Germinal center (tissue), 1 donor: ENCODE data around the gene CES2.
"Not testable (repeated sequence)": the region's sequence is repeated elsewhere in the genome, so short reads cannot be mapped to it uniquely, and the experiment has no call there.

Experiments used
- DNase-seq: peaks from one replicate; pipeline ENCODE4 v3.0.0; 2012; ENCODE audit warnings: mixed read lengths, low spot score

Gene CES2, protein sequence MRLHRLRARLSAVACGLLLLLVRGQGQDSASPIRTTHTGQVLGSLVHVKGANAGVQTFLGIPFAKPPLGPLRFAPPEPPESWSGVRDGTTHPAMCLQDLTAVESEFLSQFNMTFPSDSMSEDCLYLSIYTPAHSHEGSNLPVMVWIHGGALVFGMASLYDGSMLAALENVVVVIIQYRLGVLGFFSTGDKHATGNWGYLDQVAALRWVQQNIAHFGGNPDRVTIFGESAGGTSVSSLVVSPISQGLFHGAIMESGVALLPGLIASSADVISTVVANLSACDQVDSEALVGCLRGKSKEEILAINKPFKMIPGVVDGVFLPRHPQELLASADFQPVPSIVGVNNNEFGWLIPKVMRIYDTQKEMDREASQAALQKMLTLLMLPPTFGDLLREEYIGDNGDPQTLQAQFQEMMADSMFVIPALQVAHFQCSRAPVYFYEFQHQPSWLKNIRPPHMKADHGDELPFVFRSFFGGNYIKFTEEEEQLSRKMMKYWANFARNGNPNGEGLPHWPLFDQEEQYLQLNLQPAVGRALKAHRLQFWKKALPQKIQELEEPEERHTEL

DNA sequence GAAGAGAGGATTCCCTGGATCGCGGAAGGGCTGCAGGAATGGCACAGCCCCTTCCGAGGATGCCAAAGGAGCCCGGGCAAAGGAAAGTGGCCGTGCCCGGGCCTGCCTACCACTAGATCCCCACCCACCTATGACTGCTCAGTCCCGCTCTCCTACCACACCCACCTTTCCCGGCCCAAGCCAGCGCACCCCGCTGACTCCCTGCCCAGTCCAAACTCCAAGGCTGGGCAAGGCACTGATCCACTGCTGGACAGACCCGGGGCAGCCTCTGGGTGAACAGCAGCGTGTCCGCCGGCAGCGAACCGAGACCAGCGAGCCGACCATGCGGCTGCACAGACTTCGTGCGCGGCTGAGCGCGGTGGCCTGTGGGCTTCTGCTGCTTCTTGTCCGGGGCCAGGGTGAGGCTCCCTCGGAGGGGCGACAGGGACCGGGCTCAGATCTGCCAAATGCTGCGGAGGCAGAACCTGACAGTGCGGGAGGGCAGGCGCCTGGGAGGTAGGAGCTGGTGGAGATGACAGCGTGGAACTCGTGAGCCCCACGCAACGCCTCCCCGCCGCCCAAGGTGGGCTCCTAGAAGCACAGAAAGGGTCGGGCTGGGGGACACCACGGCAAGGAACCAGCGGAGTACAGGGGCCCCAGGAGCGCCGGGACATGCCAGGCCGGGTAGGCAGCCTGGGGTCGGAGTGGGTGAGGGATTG, at the start of gene CES2:
CES2 (plus strand) TSS at position 203 of the 698 bp plus-strand sequence; CDS start at position 323, 120 bp downstream.
- DNase-seq = no peak

DNA sequence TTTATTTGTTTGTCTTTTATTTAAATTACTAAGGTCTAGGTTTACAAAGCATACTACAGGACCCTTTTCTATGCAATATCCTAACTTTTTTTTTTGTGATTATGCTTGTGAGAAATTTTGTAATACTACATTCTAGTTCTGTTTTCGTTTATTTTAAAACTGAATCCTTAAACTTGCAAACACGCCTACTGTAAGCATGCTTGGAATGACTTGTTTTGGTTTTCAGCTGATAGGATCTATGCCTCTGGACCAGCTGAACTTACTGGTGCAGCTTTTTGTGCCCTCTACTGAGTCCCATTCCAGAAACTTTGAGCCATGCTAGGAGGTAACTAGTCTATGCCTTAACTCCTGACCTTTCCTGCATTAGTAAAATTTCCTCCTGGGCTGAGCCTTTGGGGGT, 49.0 kb upstream of the CES2 start:
- no peak for DNase-seq

DNA sequence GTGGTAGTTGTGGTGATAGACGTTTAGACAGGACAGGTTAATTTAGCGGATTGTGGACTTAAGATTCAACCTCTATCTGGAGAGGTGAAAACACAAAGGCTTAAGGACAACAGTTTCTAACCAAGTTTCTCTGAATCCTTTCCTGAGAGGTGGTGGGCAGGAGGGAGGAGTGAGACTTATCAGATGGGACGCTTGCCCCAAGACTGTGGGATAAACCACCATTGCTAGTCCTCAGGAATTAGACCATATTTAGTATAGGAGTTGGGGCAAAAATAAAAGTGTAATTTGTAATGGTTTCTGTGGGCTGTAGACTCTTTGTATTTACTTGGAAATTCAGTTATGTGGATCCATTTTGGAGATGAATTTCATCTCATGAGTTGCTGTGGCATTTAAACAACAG, 48.4 kb upstream of the CES2 start:
- no peak for DNase-seq

DNA sequence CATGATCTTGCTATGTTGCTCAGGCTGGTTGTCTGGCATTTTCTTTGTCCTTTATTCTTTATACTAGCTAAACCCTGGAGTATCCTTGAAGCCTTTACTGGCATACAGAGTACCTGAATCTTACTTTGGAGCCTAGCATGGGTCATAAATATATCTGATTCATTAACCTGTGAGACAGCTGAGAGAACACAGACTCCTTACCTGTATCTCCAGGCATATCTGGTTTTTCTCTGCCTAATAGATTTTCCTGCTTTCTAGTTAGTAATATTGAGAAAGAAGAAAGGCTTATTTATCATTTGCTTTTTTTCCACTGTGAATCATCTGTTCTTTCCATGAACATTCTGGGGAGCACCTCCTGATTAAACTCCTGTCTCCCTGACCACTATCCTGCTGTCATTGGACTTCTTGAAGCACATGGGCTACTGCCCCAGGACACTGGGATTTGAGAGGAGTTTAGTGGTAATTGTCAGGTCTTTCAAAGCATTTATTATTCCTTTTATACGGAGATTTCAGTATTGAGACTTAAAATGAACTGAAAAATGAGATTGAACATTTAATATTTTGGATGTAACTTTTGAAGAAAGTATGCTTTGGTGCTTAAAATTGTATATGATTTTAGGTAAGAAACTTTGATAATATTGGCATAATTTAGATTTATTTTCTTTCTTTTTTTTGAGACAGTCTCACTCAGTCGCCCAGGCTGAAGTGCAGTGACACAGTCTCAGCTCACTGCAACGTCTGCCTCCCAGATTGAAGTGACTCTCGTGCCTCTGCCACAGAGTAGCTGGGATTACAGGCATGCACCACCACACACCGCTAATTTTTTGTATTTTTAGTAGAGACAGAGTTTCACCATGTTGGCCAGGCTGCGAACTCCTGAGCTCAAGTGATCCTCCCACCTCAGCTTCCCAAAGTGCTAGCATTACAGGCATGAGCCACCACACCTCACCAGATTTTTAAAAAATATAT, 46.4 kb upstream of the CES2 start:
- no peak for DNase-seq

DNA sequence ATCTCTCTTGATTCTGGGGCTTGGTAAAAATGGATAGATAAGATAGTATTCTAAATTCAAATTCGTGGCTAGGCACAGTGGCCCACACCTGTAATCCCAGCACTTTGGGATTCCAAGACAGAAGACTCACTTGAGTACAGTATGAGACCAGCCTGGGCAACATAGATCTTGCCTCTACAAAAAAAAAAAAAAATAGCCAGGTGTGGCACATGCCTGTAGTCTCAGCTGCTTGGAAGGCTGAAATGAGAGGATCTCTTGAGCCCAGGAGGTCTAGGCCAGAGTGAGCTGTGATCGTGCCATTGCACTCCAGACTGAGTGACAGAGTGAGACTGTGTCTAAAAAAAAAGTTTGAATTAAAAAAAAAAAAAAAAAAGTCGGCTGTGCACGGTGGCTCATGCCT, 45.7 kb upstream of the CES2 start:
- DNase-seq = no peak

DNA sequence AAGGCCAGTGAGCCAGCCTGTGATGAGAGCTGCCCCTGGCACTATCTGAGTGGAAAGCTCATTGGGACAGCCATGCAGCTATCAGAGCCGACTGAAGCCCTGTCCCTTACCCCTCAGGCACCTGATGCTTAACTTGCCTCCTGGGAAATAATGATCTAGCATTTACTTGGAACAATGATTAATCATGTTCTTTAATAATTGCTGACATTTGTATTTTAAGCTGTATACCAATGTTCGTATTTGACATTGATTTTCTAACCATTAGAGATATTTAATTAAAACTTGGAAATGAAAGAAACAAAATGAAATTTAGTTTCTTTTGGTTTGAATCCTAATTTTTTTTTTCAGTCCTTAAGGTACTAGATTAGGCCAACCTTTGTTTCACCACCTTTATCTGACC, 44.5 kb upstream of the CES2 start:
- DNase-seq = no peak

DNA sequence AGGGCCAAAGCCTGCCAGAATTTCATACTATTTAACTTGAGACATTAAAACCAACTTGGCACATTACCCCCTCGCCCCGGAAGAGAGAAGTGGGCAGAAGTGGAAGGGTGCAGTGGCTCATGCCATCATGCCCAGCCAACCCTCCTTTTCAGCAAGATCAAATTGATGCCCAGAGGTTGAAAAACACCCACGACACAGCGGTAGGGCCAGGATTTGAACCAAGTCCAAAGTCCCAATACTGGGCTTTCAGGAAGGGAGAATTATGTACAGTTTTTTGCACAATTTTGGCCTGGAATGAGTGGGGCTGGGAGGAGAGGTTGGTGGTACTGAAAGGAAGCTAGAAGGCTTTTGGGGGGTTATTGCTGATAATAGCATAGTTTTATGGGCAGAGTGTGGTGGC, 44.0 kb upstream of the CES2 start:
- DNase-seq = no peak

DNA sequence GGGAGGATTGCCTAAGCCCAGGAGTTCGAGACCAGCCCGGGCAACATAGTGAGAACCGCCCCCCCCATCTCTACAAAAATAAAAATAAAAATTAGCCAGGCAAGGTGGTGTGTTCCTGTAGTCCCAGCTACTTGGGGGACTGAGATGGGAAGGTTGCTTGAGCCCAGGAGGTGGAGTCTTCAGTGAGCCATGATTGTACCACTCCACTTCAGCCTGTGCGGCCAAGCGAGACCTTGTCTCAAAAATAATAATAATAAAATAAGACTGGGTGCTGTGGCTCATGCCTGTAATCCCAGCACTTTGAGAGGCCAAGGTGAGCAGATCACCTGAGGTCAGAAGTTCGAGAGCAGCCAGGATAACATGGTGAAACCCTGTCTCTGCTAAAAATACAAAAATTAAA, 43.5 kb upstream of the CES2 start:
- DNase-seq = no peak

DNA sequence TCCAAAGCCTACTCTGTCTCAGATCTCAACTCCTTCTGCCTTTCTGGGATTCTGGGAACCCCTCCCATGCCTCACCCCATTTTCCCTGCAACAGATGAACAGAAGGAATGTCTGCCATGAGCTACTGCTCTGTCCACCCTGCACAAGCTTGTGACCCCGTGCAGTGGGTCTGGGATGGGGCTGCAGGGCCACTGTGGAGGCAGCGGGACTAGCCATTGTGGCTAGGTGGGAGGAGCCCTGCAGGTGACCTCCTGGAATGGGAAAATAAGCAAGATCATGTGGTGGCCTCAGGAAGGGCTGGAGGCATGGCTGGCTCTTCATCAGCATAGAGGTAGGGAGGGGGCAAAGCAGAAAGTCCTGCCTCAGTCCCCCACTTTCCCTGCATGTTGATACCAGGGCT, 41.3 kb upstream of the CES2 start:
- no peak for DNase-seq

DNA sequence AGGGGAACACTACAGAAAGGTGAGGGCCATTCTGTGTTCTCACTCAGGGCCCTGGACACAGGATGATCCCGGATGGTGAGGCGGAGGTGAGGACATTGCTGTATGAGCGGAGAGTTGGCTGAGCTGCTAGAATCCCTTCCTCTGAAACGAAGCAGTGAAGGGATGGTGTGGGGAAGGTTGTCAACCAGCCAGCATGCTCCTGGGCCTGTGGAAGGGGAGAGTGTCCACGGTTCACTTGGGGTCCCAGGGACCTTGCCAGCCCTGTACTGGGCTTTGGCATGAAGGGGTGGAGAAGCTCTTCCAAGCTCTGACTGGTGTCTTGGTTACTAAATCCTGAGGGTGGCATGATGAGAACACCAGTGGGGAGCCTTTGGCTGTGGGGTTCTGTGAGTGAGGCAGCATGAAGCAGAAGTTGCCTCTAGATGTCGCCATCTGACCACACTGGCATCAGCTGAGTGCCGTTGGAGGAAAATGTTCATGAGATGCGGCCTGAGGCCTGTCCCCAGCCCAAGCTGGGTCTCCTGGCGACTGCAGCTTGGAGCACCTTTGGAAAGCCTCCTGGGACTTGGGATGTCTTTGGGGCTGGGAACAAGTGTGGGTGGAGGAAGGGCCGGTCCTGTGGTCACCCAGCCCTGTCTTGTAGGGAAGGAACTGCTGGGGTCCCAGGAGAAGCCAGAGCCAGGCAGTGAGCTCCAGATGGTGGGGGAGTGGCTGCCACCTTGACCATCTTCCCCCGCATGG, 40.2 kb upstream of the CES2 start:
- DNase-seq = peak; percentile 47

DNA sequence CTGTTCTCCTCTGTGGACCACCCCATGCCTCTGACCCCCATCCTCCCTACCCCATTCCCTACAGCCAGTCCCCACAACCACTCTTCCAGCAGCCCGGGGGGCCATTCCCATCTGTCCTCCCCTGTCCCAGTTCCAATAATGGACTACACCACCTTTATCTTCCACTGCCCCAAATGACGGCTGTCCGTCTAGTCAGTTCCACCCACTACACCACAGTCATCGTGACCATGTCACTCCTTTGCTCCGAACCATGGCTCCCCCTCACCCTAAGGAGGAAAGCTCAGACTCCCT, 39.7 kb upstream of the CES2 start:
- no peak for DNase-seq

DNA sequence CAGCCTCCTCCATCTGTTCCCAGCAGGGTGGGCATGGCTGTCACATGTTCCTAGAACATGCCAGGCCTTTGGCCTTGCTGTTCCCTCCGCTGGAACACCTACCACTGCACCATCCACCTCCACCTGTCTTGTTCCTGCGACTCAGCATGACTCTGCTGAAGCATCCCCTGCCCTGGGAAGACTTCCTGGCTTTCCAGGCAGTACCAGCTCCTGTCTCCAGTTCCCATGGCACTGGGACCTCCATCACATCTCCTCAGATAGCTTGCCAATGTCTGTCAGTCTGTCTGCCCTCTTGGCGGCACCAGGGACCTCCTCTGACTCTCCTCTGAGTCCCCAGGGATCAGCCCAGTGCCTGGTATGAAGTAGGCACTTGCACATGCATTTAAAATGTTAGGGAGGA, 39.3 kb upstream of the CES2 start:
- peak; percentile 1 for DNase-seq

DNA sequence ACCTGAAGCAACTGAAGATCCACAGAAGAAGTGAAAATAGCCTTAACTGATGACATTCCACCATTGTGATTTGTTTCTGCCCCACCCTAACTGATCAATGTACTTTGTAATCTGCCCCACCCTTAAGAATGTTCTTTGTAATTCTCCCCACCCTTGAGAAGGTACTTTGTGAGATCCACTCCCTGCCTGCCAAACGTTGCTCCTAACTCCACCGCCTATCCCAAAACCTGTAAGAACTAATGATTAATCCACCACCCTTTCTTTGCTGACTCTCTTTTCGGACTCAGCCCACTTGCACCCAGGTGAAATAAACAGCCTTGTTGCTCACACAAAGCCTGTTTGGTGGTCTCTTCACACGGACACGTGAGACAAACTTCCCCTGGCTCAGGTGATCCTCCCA, 38.6 kb upstream of the CES2 start:
- not testable (repeated sequence) for DNase-seq

DNA sequence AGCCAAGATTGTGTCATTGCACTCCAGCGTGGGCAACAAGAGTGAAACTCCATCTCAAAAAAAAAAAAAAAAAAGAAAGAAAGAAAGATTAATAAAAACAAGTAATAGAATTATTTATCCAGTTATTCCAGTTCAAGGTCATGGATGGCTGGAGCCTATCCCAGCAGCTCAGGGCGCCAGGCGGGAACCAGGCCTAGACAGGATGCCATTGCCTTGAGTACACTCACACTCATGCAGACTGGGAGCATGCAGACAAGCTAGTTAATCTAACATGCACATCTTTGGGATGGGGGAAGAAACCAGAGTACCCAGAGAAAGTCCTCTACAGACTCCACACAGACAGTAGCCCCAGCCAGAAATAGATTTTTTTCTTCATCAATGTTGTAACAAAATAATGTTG, 37.1 kb upstream of the CES2 start:
- DNase-seq = no peak

DNA sequence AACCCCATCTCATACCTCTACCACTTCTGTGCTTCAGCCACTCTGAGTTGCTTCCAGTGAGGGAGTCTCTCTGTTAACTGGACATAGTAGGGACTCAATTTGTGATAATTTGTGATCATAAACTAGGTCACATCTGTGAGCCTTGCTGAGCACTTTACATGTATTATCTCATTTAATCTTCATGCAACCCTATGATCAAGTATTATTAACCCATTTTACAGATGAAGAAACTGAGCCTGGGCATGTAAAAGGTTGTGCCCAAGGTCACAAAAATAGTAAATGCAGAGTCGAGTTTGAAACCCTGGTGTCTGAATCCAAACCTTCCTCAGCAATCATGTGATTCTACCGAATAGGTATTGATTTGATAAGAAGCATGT, 36.4 kb upstream of the CES2 start:
- DNase-seq = no peak

DNA sequence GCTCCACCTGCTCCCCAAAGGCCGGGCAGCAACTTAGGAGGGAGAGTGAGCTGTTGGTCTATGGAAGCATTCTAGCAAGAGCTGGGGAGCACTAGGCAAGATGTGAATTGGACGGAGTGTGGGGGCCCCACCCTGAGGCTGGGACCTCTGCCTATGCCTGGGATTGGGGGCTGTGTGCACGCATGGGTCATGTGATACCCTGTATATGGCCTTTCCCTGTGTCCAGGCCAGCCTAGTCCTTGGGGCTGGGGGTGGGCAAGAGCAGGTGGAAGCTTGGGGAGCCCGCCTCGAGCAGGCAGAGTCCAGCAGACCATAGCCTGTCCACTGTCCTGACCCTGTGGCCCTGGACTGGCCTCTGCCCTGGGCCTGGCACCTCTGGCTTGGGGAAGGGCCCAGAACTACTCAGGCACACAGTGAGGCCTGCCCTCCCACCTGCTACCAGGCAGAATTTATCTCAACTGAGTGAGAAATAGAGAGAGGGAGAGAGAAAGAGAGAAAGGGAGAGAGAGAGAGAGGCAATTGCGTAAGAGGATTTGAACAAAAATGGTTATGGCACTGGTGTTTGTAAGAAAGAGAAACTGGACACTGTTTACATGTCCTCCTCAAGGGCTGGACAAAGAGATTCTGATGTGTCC, 35.9 kb upstream of the CES2 start:
- no peak for DNase-seq

DNA sequence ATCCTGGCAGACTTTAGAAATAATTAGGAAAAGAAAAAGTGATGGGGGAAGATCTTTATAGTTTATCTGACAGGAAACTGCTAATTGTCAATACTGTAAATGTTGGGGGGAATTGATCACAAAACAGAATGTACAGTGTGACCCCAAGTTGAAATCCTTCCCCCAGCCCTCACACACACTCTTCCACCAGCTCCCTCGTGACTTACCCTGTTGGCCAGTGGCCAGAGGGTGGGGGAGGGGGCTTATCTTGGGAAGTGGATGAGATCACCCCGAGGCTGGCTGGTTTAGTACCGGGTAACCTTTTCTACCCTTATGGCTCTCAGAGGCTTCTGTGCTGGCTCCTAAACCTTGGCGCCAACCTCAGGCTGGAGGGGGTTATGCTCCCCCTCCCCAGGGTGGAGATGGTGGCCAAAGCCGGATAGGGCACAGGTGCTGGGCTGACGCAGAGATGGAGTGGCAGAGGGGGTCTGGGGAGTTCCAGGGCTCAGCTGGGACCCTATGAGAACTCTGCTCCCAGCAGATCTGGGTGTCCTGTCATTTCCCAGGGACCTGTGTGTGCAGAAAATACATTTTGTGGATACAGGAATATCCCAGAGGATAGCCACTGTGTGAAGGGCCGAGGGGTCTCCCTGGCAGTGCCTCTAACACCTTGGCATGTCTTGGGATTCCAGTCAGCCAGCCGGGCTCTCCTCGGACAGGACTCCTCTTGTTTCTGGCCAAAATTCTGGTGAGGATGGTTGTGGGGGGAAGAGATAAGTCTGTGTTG, 35.2 kb upstream of the CES2 start:
- no peak for DNase-seq

DNA sequence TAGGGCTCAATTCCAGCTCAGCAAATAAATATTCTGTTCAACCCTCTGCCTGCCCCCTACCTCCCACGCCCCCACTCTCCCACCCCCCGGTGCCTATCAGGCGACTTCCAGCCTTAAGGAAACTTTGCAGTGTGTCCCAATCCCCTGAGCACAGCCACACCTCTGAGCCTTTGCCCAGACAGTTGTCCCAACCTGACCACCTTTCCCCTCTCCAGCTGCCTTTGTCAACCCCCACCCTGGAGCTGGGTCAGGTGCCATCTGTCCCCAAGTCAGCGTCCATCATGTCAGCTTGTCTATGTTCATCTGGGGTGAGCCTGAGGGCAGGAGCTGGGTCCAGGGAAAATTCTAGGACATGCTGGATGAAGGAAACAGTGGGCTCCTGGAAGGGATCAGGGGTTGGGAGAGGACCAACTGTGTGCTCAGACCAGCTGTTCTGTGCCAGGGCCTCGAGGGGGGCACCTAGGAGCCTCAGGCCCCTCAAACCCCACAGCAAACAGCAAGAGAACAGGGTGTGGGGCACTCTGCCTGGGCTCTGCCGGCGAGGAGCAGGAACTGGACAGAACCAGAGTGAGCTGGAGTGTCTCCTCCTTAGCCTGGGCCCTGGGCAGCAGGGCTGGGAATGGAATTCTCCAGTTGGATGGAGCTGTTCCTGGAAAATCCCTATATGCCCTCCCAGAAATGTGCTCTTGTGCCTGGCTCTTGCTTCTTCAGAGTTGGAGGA, 34.4 kb upstream of the CES2 start:
- no peak for DNase-seq

DNA sequence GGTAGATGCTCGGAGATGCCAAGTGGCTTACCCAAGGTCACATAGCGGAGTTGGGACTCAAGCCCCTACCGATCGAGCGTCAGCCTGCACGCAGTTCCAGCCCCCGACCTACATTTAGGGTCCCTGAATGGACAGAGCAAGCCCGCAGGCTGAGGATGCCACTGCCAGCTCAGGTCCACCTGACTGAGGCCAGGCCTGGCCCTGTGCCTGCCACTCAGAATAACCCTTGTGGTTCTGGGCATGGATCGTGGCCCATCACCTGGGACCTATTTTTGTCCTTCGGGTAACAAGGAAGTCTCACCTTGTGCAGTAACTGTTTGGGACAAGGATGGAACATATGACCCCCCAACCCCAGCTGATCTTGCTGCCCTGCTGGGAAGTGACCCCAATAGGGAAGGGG, 33.7 kb upstream of the CES2 start:
- DNase-seq = no peak
